ENCODE data around the gene SORCS3. TPM values are rescaled to one million over a fixed set of nuclear protein-coding genes. Genes with fewer than 3 reads are reported as not detected.

SORCS3 gene
- total and polyA plus RNA-seq, 11 donors: 0.03 to 0.19 (median 0.05) TPM; not detected in 8

DNA sequence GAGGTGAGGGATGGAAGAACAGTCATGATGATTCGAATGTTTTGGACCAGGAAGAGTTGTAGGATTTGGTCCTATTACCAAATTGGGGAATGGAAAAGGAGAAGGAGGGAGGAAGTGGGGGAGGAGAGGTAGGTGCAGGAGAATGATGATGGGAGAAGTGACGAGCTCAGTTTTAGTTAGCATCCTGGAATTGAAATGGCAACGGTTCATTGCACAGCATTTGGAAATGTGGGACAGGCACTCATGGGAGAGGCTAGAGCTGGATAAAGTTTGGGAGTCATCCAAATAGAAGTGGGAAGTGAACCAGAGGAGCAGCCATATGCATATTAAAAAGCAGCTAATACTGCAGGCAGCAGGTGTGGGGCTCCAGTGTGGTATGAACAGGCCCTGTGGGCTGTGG is 253.6 kb downstream of the SORCS3 start:
- Histone ChIP-seq H3K27me3 (peaks cover 0 to 4% (median 0%) of the 10 kb centered on the region in 9 donors), H3K36me3 (no peaks in the 10 kb centered on the region), H3K9me3 (peaks cover 0 to 21% (median 10%) of the 10 kb centered on the region in 12 donors), H3K27ac (no peak overlapping the region), H3K4me1 (no peaks in the 10 kb centered on the region), H3K4me3 (no peak overlapping the region)
- no peak for DNase-seq
- ATAC-seq: no peak
- WGBS, 4 donors: 58 to 77% (median 66%) methylated on average over 3 of the region's 3 CpGs
- no peak for TF ChIP-seq POLR2A (IDR thresholded peaks at IDR 0.05)
- TF ChIP-seq, protein P1, sequence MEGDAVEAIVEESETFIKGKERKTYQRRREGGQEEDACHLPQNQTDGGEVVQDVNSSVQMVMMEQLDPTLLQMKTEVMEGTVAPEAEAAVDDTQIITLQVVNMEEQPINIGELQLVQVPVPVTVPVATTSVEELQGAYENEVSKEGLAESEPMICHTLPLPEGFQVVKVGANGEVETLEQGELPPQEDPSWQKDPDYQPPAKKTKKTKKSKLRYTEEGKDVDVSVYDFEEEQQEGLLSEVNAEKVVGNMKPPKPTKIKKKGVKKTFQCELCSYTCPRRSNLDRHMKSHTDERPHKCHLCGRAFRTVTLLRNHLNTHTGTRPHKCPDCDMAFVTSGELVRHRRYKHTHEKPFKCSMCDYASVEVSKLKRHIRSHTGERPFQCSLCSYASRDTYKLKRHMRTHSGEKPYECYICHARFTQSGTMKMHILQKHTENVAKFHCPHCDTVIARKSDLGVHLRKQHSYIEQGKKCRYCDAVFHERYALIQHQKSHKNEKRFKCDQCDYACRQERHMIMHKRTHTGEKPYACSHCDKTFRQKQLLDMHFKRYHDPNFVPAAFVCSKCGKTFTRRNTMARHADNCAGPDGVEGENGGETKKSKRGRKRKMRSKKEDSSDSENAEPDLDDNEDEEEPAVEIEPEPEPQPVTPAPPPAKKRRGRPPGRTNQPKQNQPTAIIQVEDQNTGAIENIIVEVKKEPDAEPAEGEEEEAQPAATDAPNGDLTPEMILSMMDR (IDR thresholded peaks at IDR 0.05): no peak
- intact Hi-C loops (cut with DNase I): no loop called here

DNA sequence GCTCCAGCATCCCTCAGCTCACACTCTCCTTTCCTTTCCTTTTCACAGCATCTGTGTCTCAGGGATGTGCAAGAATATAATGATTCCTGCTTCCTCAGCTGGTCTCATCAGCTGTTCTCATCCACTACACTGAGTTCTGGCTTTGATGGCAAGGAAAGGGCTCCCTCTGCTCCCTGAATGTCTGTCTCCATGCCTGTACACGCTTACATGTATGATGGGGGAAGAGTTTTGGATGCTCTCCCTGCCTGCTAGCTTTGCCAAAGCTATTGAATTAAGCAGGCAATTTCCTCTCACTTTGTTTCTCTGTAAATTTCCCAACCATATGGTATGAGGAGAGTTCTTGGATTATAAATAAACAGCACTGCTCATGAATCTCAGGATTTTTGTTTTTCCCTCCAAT is 254.5 kb downstream of the SORCS3 start:
- intact Hi-C loops (cut with DNase I): no loop called here
- Histone ChIP-seq H3K27ac (no peak overlapping the region), H3K27me3 (peaks cover 0 to 4% (median 0%) of the 10 kb centered on the region in 9 donors), H3K4me1 (no peaks in the 10 kb centered on the region), H3K36me3 (no peaks in the 10 kb centered on the region), H3K4me3 (no peak overlapping the region), H3K9me3 (peaks cover 0 to 12% (median 4%) of the 10 kb centered on the region in 12 donors)
- DNase-seq: no peak
- 55 to 72% (median 60%) methylated on average over 1 of the region's 1 CpG for WGBS, 4 donors
- TF ChIP-seq, protein P1 (IDR thresholded peaks at IDR 0.05): no peak
- TF ChIP-seq POLR2A (IDR thresholded peaks at IDR 0.05): no peak
- ATAC-seq: no peak

DNA sequence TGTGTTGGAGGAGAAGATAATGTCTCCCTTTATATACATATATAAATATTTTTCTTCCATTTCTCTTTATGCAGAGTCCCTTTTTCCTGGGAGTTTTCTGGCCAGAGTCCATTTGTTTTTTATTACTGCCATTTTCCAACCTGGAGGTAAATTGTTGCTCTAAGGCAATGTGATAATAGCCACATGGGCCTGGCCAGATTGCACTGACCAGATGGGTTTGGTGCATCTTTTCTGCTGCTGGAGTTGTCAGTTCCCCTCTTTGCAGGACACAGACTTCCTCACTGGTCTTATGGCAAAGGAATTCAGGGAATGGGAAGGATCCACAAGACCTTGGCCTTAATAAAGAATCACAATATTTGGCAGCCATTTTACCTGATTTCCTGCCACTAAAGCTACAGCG is 254.9 kb downstream of the SORCS3 start:
- no peaks in the 10 kb centered on the region for H3K36me3 ChIP-seq
- intact Hi-C loops (cut with DNase I): no loop called here
- ATAC-seq (no peak), DNase-seq (no peak)
- TF ChIP-seq POLR2A (IDR thresholded peaks at IDR 0.05): no peak
- TF ChIP-seq, protein P1 (IDR thresholded peaks at IDR 0.05): no peak
- no peak overlapping the region for H3K4me3 ChIP-seq
- H3K27me3 ChIP-seq: peaks cover 0 to 4% (median 0%) of the 10 kb centered on the region in 9 donors
- peaks cover 0 to 8% (median under 1%) of the 10 kb centered on the region in 12 donors for H3K9me3 ChIP-seq
- H3K27ac ChIP-seq: no peak overlapping the region
- 0 to 100% (median 58%) methylated on average over 1 of the region's 1 CpG for WGBS, 4 donors
- H3K4me1 ChIP-seq: no peaks in the 10 kb centered on the region

DNA sequence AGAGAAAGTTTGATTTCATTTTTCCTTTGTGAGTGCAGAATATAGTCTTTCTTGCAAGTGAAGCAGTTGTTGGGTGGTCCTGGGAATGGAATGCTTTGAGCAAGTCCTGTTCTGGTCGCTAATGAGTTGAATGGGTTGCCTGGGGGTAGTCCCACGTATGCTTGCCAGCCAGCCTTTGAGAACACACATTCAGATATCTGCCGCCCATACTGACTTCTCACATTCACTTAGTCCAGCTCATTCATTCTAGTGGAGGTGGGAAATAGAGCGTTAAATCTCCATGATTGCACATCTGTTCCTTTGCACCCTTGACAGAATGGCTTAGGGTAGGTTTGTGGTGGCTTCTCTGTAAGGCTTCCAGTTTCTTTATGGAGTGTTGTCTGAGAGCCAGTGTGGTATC is 256.6 kb downstream of the SORCS3 start:
- intact Hi-C loops (cut with DNase I): no loop called here
- Histone ChIP-seq H3K4me1 (no peaks in the 10 kb centered on the region), H3K27me3 (peaks cover 0 to 11% (median 0%) of the 10 kb centered on the region in 9 donors), H3K36me3 (no peaks in the 10 kb centered on the region), H3K9me3 (no peaks in the 10 kb centered on the region), H3K27ac (no peak overlapping the region), H3K4me3 (no peak overlapping the region)
- TF ChIP-seq POLR2A (IDR thresholded peaks at IDR 0.05): no peak
- TF ChIP-seq, protein P1 (IDR thresholded peaks at IDR 0.05): no peak
- ATAC-seq (no peak), DNase-seq (no peak)
- 62 to 70% (median 68%) methylated on average over 4 of the region's 4 CpGs for WGBS, 4 donors
